Measurements from ENCODE around the gene NOL7.

DNA sequence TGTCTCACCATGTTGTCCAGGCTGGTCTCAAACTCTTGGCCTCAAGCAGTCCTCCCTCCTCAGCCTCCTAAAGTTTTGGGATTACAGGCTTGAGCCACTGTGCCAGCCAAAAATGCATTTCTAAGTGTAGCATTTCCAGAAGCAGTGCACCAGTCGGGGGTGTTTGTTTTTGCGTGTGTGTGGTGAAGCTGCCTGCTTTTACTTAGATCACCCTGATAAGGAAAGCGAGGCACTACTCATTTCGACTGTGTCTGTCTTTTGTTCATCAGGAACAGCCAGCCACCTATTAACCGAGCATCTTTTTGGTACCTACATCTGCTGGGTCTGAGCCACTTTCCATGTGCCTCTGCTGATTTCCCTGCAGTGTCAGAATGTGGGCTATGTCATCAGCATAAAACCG is 22.0 kb upstream of the NOL7 start:
- TF ChIP-seq CTCF (IDR thresholded peaks at IDR 0.05; ENCODE audit: low read depth, low read length, missing input control), result no peak
- no peak for TF ChIP-seq YY1 (IDR thresholded peaks at IDR 0.05)
- no peak for TF ChIP-seq EGR1 (IDR thresholded peaks at IDR 0.05; ENCODE audit: low read depth in 2 of 2)
- no peak for TF ChIP-seq ZBTB33 (IDR thresholded peaks at IDR 0.05)
- TF ChIP-seq ATF3 (IDR thresholded peaks at IDR 0.05), result no peak
- no peak for TF ChIP-seq JUND (IDR thresholded peaks at IDR 0.05)
- TF ChIP-seq, protein P1, sequence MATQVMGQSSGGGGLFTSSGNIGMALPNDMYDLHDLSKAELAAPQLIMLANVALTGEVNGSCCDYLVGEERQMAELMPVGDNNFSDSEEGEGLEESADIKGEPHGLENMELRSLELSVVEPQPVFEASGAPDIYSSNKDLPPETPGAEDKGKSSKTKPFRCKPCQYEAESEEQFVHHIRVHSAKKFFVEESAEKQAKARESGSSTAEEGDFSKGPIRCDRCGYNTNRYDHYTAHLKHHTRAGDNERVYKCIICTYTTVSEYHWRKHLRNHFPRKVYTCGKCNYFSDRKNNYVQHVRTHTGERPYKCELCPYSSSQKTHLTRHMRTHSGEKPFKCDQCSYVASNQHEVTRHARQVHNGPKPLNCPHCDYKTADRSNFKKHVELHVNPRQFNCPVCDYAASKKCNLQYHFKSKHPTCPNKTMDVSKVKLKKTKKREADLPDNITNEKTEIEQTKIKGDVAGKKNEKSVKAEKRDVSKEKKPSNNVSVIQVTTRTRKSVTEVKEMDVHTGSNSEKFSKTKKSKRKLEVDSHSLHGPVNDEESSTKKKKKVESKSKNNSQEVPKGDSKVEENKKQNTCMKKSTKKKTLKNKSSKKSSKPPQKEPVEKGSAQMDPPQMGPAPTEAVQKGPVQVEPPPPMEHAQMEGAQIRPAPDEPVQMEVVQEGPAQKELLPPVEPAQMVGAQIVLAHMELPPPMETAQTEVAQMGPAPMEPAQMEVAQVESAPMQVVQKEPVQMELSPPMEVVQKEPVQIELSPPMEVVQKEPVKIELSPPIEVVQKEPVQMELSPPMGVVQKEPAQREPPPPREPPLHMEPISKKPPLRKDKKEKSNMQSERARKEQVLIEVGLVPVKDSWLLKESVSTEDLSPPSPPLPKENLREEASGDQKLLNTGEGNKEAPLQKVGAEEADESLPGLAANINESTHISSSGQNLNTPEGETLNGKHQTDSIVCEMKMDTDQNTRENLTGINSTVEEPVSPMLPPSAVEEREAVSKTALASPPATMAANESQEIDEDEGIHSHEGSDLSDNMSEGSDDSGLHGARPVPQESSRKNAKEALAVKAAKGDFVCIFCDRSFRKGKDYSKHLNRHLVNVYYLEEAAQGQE (IDR thresholded peaks at IDR 0.05), result no peak
- TF ChIP-seq, protein P2, sequence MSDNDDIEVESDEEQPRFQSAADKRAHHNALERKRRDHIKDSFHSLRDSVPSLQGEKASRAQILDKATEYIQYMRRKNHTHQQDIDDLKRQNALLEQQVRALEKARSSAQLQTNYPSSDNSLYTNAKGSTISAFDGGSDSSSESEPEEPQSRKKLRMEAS (IDR thresholded peaks at IDR 0.05), result no peak
- TF ChIP-seq RXRA (IDR thresholded peaks at IDR 0.05), result no peak
- TF ChIP-seq GABPA (IDR thresholded peaks at IDR 0.05 in 1 of 2, conservative IDR thresholded peaks at IDR 0.05 in 1 of 2), result no peak
- TF ChIP-seq TAF1 (conservative IDR thresholded peaks at IDR 0.05), result no peak

All from liver (tissue), 3 donors.